Amniotic epithelial cell (primary cell): ENCODE results near the gene CLDN7.

Experiments
- DNase-seq: peaks from one replicate; pipeline ENCODE4 v3.0.0-alpha.2; 2010; ENCODE audit warnings: low read depth

The CLDN7 gene

DNA sequence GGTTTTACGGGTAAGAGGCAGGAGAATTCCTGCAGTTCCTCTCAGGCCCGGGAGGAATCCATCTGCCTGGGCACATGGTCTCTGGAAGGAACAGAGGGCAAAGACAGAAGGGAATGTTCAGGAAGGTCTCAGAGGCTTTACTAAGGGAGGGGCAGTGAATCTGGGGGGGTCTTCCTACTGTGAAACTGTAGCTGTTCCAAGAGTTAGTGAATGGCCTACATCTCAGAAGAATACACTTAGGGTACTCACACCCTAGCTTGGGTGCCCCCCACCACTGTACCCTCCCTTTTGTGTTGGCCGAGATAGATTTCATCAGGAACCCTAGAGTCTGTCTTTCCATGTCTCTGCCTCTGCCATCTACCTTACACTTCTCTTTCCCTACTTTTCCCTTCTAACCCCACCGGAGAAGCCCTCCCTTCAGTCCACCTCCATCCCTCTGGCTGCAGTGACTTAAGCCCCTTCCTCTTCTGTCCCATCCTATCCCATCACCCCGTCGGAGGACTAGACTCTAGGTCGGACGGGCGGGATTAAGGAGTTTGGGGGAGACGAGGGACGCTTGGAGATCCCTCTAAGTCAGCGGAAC lies 43.0 kb downstream of the CLDN7 start:
- no peak for DNase-seq

DNA sequence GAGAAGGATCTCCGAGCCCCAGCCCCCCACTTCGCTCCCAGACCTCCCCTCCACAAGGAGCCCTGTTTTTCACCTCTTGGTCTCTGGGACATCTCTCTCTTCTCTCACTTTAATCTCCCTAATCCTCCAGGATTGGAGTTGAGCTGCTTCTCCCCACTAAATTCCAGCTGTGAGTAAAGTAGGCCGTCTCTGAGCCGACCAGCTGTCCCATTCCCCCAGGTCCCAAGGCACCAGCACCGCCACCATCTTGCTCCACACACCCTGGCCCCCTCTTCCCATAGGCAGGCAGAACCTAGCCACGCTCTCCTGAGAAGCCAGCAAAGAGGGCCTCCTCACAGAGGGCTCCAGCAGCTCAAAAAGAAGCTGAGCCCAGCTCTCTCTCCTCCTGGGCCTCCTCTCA lies 43.5 kb downstream of the CLDN7 start:
- no peak for DNase-seq

DNA sequence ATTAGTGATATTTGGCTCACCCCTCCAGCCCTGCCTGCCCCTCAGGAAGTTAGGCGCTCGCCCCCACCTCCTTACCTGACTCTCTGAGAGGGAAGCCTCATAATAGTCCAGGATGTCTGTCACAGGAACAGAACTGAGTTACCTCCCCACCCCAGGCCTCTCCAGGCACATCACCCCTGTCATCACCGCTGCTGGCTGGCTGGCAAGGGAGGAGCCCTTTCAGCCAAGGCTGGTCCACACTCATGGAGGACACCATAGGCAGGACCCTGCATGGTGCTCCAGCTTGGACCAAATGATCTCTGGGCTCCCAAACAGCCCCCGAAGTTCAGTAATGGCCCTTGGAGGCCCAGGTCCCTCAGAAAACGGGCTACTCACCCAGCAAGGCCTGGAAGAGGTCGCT lies 44.1 kb downstream of the CLDN7 start:
- DNase-seq = no peak

DNA sequence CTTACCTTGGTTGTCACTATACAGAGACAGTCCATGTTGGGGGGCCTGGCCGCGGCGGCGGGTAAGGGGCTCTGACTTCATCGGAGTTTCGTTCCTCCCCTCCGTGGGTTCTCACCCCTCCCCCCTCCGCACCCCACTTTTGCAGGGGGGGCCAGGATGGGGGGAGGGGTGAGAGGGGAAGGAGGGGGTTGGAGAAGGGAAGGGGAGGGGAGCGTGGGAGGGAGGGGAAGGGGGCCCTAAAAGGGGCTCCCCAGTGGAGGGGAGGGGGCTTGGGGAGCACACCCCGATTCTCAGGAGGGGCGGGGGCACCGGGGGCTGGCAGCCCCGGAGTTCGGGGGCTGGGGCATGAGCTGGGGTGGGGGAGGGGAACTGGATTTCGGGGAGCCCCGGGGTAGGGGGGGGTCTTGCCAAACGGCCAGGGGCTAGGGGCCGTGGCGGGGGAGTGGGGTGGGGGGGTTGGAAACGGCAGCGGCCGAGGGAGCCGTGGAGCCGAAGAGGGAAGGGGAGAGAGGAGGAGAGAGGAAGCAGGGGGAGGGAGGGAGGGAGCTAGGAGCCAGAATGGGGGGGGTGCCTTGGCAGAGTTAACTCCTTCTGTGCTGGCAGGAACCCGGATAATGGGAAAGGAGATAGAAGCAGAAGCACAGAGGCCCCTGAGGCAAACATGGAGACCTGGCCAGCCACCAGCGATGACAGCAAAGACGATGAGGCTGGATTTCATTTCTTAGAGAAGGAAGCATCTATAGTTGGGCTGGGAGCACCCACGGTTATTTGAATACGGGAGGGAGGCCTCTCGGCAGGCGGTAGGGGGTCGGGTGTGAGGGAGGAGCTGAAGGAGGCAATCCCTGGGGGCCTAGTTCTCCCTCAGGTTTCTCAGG lies 44.9 kb downstream of the CLDN7 start:
- DNase-seq = peak; percentile 75

DNA sequence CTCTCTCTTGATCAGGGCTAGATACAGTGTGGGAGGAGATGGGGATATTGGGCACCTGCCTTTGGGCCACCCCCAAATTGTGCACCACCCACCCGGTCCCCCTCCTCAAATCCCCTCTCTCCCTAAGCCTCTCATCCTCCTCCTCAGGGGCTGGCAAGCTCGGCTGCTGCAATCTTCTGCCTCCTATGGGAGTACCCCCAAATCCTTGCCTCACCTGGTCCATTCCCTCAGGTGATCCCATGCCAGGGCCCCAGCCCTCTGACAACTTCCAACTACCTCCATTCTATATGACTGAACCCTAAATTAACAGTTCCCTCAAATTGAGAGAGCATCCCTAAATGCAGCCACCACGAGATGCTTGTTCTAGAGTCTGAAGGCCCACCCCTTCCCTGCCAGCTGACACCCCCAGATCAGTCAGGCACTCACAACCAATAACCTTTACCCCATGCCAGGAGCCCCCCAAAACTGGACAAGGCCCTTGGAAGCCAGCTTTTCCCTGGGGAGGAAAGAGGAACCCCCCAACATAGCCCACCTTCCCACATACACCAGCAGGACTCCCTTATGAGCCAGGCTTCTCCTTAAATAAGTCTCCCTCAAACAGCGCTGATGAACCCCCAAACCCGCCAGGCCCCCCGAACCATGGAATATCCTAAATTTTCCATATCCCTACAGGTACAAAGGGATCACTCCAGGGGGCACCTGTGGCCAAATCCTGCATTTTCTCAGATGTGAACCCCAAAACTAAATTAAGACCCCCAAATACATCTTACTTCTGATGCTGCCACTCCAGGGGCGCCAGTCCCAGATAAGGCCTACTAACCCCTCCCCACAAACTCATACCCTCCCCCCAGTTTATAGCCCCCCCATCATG lies 45.8 kb downstream of the CLDN7 start:
- DNase-seq = no peak

DNA sequence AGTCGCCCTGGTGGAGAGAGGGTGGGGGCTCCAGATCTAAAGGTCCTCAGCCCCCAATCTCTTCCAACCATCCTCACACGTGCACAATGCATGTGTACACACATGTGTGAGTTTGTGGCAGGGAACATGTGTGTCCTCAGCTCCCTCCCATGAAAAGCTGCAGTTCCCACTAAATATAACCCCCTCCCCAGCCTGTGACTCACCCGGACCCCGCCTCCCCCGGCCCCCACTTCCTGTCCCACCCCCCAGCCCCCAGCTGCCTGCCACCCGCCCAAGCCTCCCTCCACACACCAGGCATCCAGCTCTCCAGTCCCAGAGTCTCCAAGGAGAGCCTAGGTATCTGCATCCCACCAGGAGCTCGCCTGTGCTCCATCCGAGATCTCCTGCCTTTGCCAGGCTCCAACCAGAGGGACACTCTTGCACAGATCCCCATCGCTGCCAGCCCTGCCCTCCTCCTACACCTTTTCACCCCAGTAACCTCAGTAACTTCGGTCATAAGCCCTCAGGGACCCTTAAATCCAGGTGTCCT lies 46.6 kb downstream of the CLDN7 start:
- no peak for DNase-seq

DNA sequence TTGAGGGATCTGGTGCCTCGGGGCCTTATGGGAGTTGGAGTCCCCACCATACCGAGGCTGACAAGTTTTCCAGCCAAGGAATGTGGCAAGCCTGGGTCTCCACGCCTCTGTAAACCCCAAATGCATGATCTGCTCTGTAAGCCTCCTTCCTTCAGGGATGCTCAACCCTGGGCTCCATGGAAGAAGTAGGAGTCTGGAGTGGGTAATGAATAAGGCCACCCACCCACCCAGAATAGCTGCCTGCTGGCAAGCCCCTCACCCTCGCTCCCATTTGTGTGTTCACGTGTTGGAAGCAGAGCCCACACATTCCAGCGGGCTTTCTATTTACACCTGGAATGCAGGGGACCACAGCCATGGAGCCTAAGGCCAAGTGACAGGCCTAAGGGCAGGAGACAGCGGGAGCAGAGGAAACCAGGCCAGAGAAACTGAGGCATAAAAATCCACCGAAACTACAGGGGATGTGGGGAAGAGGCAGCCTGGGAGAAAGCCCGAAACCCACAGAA lies 47.1 kb downstream of the CLDN7 start:
- DNase-seq = no peak

DNA sequence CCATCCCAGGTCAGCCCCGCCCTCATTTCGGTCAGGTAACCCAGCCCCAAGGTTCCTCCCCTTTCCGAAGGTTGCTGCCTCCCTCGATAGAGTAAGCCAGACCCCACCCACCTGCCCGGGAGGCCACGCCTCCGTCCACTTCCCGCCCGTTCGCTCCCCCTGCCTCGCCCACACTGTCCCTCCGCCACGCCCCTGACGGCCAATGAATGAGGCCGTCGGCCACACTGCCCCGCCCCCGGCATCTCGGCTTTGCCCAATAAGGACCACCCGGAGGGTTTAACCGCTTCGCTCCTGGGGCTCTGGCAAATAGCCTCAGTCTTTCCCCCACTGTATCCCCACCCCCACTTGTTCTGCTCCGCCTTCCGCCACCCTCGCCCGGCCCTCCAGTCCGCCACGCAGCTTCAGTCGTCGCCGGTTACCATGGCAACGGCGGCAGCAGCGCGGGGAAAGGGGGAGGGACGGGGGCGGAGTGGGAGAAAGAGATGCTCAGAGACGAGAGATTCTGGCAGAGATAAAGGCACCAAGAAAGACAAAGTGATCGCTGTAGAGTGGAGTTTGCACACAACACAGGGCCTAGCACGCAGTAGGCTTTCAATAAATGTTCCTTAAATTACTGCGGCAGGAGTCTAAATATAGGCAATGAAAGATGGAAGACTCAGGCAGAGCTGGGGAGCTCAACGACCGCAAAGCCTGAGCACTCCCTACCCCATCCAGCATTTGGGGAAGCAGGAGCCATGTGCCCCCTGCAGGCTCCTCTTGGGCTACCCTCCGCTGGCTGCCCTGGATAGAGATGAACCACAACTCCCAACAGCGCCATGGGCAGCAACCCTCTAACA lies 47.8 kb downstream of the CLDN7 start:
- DNase-seq = peak; percentile 95

DNA sequence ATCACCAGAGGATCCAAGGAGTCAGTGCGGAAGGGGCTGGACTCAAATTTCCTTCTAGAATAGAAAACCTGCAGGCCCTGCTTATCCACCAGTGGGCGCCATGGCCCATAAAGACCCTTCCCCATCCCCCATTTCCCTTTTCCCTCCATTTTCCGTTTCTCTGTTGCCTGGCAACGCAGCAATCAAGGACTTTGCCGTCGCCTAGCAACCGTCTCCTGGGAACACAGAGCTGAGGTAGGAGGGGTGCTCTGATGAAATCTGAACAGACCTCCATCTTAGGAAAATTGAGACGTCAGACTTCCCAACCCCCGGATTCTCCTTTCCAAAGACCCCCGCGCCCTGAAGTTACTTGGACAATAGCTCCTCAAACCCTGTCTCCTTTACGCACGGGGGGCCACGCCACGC lies 48.4 kb downstream of the CLDN7 start:
- peak; percentile 82 for DNase-seq

DNA sequence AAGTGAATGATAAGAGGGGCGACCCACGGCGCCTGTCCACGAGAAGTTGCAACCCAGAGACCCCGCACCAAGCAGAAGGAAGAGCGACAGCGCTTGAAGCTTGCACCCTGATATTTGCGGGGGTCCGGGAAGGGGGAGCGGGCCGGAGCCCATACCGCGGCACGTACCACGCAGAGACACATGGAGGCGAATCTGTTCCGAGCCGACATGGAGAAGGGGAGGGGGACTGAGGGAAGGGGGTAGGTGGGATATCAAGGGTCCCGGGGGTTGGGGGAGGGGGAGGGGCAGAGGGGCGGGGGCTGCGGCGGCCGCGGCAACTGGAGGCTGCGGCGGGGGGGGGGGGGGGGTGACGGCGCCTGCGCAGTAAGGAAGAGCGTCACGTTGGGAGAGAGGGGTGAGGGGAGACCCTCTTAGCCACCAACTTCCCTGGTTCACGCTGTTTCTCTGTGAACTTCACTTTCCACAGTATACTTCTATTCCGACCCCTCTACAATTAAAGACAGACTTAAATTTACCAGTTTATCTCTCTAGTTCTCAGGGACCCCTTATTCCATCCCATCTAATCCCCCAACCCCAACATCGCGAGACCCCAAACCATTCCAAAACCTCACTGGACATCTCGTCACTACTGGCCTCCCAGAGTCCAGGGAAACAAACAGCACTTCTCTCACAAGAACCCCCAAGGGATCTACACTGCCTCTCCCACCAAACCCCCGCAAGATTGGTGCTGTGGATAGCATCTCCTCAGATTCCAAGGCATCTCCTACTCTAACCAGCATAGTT lies 50.6 kb downstream of the CLDN7 start:
- DNase-seq = no peak
